Pulmonary artery endothelial cell (primary cell): Measurements from ENCODE around the gene APBA3. TPM values are rescaled to one million over a fixed set of nuclear protein-coding genes. Genes with fewer than 3 reads are reported as not detected.

Source experiments
- DNase-seq: peaks from one replicate; pipeline ENCODE4 v3.0.0-alpha.2; 2011; ENCODE audit warnings: low read depth, low spot score
- total RNA-seq: library from RNA; depleted of rRNA; stranded (reverse); fragments of >200 nt; gene quantifications from 2 replicates; pipeline ENCODE4 v1.2.3, GENCODE V29; 2014

Gene APBA3
- total RNA-seq, 1 donor from 2014 or later = 17.5 TPM

- peak; percentile 46 for DNase-seq
Measured at GRCh38 chr19:3721131-3721886, 40.2 kb downstream of the APBA3 start.

- DNase-seq = no peak
Measured at GRCh38 chr19:3720349-3720917, 41.1 kb downstream of the APBA3 start.

GRCh38 chr19:3719868-3720267, 41.6 kb downstream of the APBA3 start:
- DNase-seq = no peak

- DNase-seq = no peak
Measured at GRCh38 chr19:3716147-3716668, 45.3 kb downstream of the APBA3 start.

GRCh38 chr19:3712663-3713611, 48.6 kb downstream of the APBA3 start:
- DNase-seq = no peak

GRCh38 chr19:3710265-3710812, 51.2 kb downstream of the APBA3 start:
- DNase-seq = no peak

GRCh38 chr19:3708207-3708931, 53.1 kb downstream of the APBA3 start, which contains the start of gene TJP3:
Gene TJP3 (plus strand): TSS chr19:3708384. CDS start chr19:3728433, 20,049 bp downstream.
- DNase-seq = no peak

- no peak for DNase-seq
Measured at GRCh38 chr19:3707868-3708206, 53.7 kb downstream of the APBA3 start.

GRCh38 chr19:3701200-3701599, 60.3 kb downstream of the APBA3 start:
- no peak for DNase-seq

Other genes with a start within 250 kb of the APBA3 start
- gene TEKTIP1, start 222.5 kb downstream of the APBA3 start, total RNA-seq = not detected in 2 replicates
- 65.7 and 72.8 TPM in 2 replicates for gene MFSD12, start 204.1 kb downstream of the APBA3 start, total RNA-seq
- 91.2 and 99.7 TPM in 2 replicates for gene HMG20B, start 188.7 kb downstream of the APBA3 start, total RNA-seq
- 0.18 and 0.53 TPM in 2 replicates for gene GIPC3, start 176.2 kb downstream of the APBA3 start, total RNA-seq
- 0.66 and 0.67 TPM in 2 replicates for gene TBXA2R, start 154.8 kb downstream of the APBA3 start, total RNA-seq
- gene CACTIN, start 134.9 kb downstream of the APBA3 start, total RNA-seq = 33.8 and 41.9 TPM in 2 replicates
- 15.4 and 22.5 TPM in 2 replicates for gene PIP5K1C, start 61.2 kb downstream of the APBA3 start, total RNA-seq
- gene TJP3, start 53.3 kb downstream of the APBA3 start, total RNA-seq = not detected in 2 replicates
- 41.2 and 49.6 TPM in 2 replicates for gene MRPL54, start 990 bp upstream of the APBA3 start, total RNA-seq
- gene RAX2, start 10.5 kb upstream of the APBA3 start, total RNA-seq = not detected in 2 replicates
- gene MATK, start 24.7 kb upstream of the APBA3 start, total RNA-seq = under 0.01 TPM in 1 of 2 replicates, not detected in the other
- not detected in 2 replicates for gene ZFR2, start 107.3 kb upstream of the APBA3 start, total RNA-seq
- not detected in 2 replicates for gene ATCAY, start 119.0 kb upstream of the APBA3 start, total RNA-seq
- gene NMRK2, start 171.4 kb upstream of the APBA3 start, total RNA-seq = not detected in 2 replicates
- 165 and 166 TPM in 2 replicates for gene DAPK3, start 209.4 kb upstream of the APBA3 start, total RNA-seq
- gene EEF2, start 223.8 kb upstream of the APBA3 start, total RNA-seq = 2,342 and 4,009 TPM in 2 replicates
- 26.5 and 49.2 TPM in 2 replicates for gene PIAS4, start 246.0 kb upstream of the APBA3 start, total RNA-seq